ENCODE measurements around the gene GALM.

GALM gene

DNA sequence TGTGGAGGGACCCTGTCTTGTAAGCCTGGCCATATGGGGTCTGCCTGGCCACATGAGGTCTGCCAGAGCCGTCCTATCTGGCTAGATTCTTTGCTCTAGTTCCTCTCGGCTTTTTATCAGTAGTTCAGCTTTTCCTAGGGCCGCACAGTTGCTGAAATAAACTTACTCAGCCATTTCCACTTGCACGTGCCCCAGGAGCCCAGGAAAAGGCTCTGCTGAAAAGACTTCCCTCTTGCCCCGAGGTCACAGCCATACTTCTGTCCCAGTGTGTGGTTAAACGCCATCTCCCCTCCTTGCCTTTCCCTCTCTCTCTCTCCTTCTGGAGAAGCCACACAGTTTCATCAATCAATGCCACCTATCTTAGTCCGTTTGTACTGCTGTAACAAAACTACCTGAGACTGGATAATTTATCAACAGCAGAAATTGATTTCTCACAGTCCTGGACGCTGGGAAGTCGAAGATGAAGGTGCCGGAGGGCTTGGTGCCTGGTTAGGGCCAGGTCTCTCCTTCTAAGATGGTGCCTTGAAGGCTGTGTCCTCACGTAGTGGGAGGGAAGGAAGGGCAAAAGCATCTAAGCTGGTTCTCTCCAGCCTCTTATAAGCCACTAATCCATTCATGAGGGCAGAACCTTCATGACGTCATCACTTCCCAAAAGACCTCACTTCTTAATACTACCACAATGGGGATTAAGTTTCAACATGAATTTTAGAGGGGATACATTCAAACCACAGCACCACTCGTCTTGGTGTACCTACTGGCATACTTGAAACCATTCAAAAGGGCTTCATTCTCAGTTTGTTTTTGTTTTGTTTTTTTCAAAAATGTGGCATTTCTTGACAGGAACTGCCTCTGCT is 11.2 kb upstream of the GALM start:
- H3K27ac ChIP-seq: no peak overlapping the region
- no peak for DNase-seq (ENCODE audit: low spot score)
- POLR2A ChIA-PET (ENCODE audit: low non-redundant PET): no interaction called here
- CTCF ChIA-PET: no interaction called here
- TF ChIP-seq, protein P1, sequence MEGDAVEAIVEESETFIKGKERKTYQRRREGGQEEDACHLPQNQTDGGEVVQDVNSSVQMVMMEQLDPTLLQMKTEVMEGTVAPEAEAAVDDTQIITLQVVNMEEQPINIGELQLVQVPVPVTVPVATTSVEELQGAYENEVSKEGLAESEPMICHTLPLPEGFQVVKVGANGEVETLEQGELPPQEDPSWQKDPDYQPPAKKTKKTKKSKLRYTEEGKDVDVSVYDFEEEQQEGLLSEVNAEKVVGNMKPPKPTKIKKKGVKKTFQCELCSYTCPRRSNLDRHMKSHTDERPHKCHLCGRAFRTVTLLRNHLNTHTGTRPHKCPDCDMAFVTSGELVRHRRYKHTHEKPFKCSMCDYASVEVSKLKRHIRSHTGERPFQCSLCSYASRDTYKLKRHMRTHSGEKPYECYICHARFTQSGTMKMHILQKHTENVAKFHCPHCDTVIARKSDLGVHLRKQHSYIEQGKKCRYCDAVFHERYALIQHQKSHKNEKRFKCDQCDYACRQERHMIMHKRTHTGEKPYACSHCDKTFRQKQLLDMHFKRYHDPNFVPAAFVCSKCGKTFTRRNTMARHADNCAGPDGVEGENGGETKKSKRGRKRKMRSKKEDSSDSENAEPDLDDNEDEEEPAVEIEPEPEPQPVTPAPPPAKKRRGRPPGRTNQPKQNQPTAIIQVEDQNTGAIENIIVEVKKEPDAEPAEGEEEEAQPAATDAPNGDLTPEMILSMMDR (conservative IDR thresholded peaks at IDR 0.05; ENCODE audit: low read depth): no peak

DNA sequence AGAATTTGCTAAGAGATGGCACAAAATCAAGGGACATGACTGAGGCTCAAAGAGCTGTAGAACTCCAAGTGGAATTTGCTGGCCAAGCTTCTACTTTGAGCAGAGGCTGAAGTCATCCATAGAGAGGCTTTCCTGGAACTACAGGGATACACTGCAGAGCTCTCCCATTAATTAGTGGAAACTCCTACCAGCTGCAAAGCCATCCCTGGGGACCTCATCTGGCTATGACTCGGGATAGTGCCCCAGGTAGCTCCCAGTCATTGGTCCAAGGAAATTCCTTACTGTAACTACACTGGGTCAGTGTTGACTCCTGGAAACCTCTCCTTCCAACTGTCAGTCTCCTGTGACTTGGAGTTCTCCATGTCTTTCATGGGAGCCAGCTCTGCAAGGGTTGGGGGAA is 10.5 kb upstream of the GALM start:
- ChIA-PET POLR2A (ENCODE audit: low non-redundant PET) (no interaction called here), CTCF (no interaction called here)
- DNase-seq (ENCODE audit: low spot score): no peak
- no peak overlapping the region for H3K27ac ChIP-seq
- TF ChIP-seq, protein P1 (conservative IDR thresholded peaks at IDR 0.05; ENCODE audit: low read depth): no peak

- DNase-seq (ENCODE audit: low spot score): no peak
- TF ChIP-seq, protein P1 (conservative IDR thresholded peaks at IDR 0.05; ENCODE audit: low read depth): no peak
- POLR2A ChIA-PET (ENCODE audit: low non-redundant PET): no interaction called here
- CTCF ChIA-PET: no interaction called here
- no peak overlapping the region for H3K27ac ChIP-seq
Measured at GRCh38 chr2:38656866-38657480, 8.9 kb upstream of the GALM start.

GRCh38 chr2:38658613-38659012 is 7.3 kb upstream of the GALM start:
- DNase-seq (ENCODE audit: low spot score): no peak
- ChIA-PET POLR2A (ENCODE audit: low non-redundant PET) (no interaction called here), CTCF (no interaction called here)
- TF ChIP-seq, protein P1 (conservative IDR thresholded peaks at IDR 0.05; ENCODE audit: low read depth): no peak
- H3K27ac ChIP-seq: no peak overlapping the region

GRCh38 chr2:38659115-38659514 is 6.8 kb upstream of the GALM start:
- ChIA-PET POLR2A (ENCODE audit: low non-redundant PET) (no interaction called here), CTCF (no interaction called here)
- TF ChIP-seq, protein P1 (conservative IDR thresholded peaks at IDR 0.05; ENCODE audit: low read depth): no peak
- no peak overlapping the region for H3K27ac ChIP-seq
- no peak for DNase-seq (ENCODE audit: low spot score)

DNA sequence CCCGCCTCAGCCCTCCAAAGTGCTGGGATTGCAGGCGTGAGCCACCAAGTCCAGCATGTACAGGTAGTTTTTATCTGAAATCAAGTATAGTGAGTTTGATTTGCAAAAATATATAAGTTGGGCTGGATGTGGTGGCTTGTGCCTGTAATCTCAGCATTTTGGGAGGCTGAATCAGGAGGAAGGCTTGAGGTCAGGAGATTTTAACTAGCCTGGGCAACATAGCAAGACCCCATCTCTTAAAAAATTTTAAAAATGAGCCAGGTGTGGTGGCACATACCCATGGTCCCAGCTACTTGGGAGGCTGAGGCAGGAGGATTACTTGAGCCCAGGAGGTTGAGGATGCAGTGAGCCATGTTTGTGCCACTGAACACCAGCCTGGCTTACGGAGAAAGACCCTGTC is 5.6 kb upstream of the GALM start:
- DNase-seq (ENCODE audit: low spot score): no peak
- H3K27ac ChIP-seq: no peak overlapping the region
- CTCF ChIA-PET: interaction anchor here (0.8 kb wide), 1 partner anchor 79 kb away, joined by 3 read pairs; no protein-coding TSS in a partner anchor
- POLR2A ChIA-PET (ENCODE audit: low non-redundant PET): no interaction called here
- TF ChIP-seq, protein P1 (conservative IDR thresholded peaks at IDR 0.05; ENCODE audit: low read depth): no peak
